Effector memory CD4-positive, alpha-beta T cell (primary cell): Measurements from ENCODE around the gene ERMN.
"Not testable (repeated sequence)": the region's sequence is repeated elsewhere in the genome, so short reads cannot be mapped to it uniquely, and the experiment has no call there.

Source experiments
- DNase-seq, 3 donors: peaks; one replicate each; pipeline ENCODE4 v3.0.0-alpha.2; 2020
- H3K27ac ChIP-seq: 2 replicates; pipeline ENCODE4 v1.7.0; 2013; ENCODE audit warnings: mild to moderate bottlenecking, low read length, moderate library complexity; ENCODE audit not compliant: insufficient read depth, poor library complexity, severe bottlenecking
- H3K27me3 ChIP-seq: replicated peaks from 2 replicates; pipeline ENCODE4 v1.7.0; 2013; ENCODE audit warnings: mild to moderate bottlenecking, low read length; ENCODE audit not compliant: insufficient read depth, control insufficient read depth, poor library complexity, severe bottlenecking
- H3K36me3 ChIP-seq: 2 replicates; pipeline ENCODE4 v1.7.0; 2013; ENCODE audit warnings: mild to moderate bottlenecking, low read length, moderate library complexity; ENCODE audit not compliant: control insufficient read depth, insufficient read depth
- H3K4me1 ChIP-seq: 2 replicates; pipeline ENCODE4 v1.7.0; 2013; ENCODE audit warnings: low read length, mild to moderate bottlenecking; ENCODE audit not compliant: control insufficient read depth, insufficient read depth, poor library complexity, severe bottlenecking
- H3K4me3 ChIP-seq: 2 replicates; pipeline ENCODE4 v1.7.0; 2013; ENCODE audit warnings: low read length, low read depth, mild to moderate bottlenecking; ENCODE audit not compliant: insufficient read depth, poor library complexity, severe bottlenecking
- H3K9me3 ChIP-seq: 2 replicates; pipeline ENCODE4 v1.7.0; 2013; ENCODE audit warnings: mild to moderate bottlenecking, low read length, moderate library complexity; ENCODE audit not compliant: control insufficient read depth
- total RNA-seq, 3 donors: gene quantifications; one replicate each; lab custom pipeline; 2026; lab: John Stamatoyannopoulos, UW

The ERMN gene
- 6.6 to 14.2 (median 9.7) reads per million in 3 donors for total RNA-seq

- Histone ChIP-seq H3K4me3 (no peak within 1 kb of the TSS), H3K4me1 (peaks cover 3% of the 10 kb centered on the region), H3K27ac (no peak within 1 kb of the TSS), H3K36me3 (no peaks in the 10 kb centered on the region), H3K27me3 (no peaks in the 10 kb centered on the region), H3K9me3 (no peaks in the 10 kb centered on the region)
- no peak for DNase-seq
Observed at GRCh38 chr2:157325786-157326185, at the start of gene ERMN. TSS of gene ERMN (minus strand) at chr2:157325824. CDS start at chr2:157325642, 182 bp downstream.

GRCh38 chr2:157375384-157375783, 49.8 kb upstream of the ERMN start:
- Histone ChIP-seq H3K27ac (no peak overlapping the region), H3K4me1 (peaks cover 3% of the 10 kb centered on the region), H3K9me3 (peaks cover 14% of the 10 kb centered on the region), H3K27me3 (no peaks in the 10 kb centered on the region), H3K36me3 (peaks cover 6% of the 10 kb centered on the region), H3K4me3 (no peak overlapping the region)
- DNase-seq = no peak

GRCh38 chr2:157368508-157368907, 42.9 kb upstream of the ERMN start:
- H3K27ac ChIP-seq, H3K4me1 ChIP-seq, DNase-seq, H3K9me3 ChIP-seq, H3K36me3 ChIP-seq, H3K27me3 ChIP-seq, H3K4me3 ChIP-seq: not testable (repeated sequence)

GRCh38 chr2:157367704-157368103, 42.1 kb upstream of the ERMN start:
- H3K4me3 ChIP-seq = no peak overlapping the region
- no peaks in the 10 kb centered on the region for H3K9me3 ChIP-seq
- peaks cover 5% of the 10 kb centered on the region for H3K36me3 ChIP-seq
- no peaks in the 10 kb centered on the region for H3K4me1 ChIP-seq
- no peak overlapping the region for H3K27ac ChIP-seq
- H3K27me3 ChIP-seq = no peaks in the 10 kb centered on the region
- DNase-seq = no peak

- Histone ChIP-seq H3K4me3 (no peak overlapping the region), H3K4me1 (no peaks in the 10 kb centered on the region), H3K27me3 (no peaks in the 10 kb centered on the region), H3K9me3 (peaks cover 6% of the 10 kb centered on the region), H3K36me3 (peaks cover 5% of the 10 kb centered on the region), H3K27ac (no peak overlapping the region)
- no peak for DNase-seq
Observed at GRCh38 chr2:157364257-157364974, 38.8 kb upstream of the ERMN start.

- Histone ChIP-seq H3K4me1 (no peaks in the 10 kb centered on the region), H3K27me3 (no peaks in the 10 kb centered on the region), H3K4me3 (no peak overlapping the region), H3K9me3 (peaks cover 6% of the 10 kb centered on the region), H3K36me3 (peaks cover 5% of the 10 kb centered on the region), H3K27ac (no peak overlapping the region)
- no peak for DNase-seq
Observed at GRCh38 chr2:157363612-157364101, 38.0 kb upstream of the ERMN start.

- Histone ChIP-seq H3K36me3 (peaks cover 5% of the 10 kb centered on the region), H3K4me1 (no peaks in the 10 kb centered on the region), H3K27ac (no peak overlapping the region), H3K9me3 (peaks cover 6% of the 10 kb centered on the region), H3K4me3 (no peak overlapping the region), H3K27me3 (no peaks in the 10 kb centered on the region)
- DNase-seq = no peak
Observed at GRCh38 chr2:157362627-157363026, 37.0 kb upstream of the ERMN start.

GRCh38 chr2:157361526-157361925, 35.9 kb upstream of the ERMN start:
- no peak for DNase-seq
- H3K4me1 ChIP-seq = no peaks in the 10 kb centered on the region
- H3K9me3 ChIP-seq = peaks cover 6% of the 10 kb centered on the region
- no peak overlapping the region for H3K4me3 ChIP-seq
- H3K36me3 ChIP-seq = peaks cover 2% of the 10 kb centered on the region
- H3K27me3 ChIP-seq = no peaks in the 10 kb centered on the region
- H3K27ac ChIP-seq = no peak overlapping the region

GRCh38 chr2:157359628-157360027, 34.0 kb upstream of the ERMN start:
- H3K4me1 ChIP-seq = no peaks in the 10 kb centered on the region
- H3K27ac ChIP-seq = no peak overlapping the region
- DNase-seq = no peak
- no peak overlapping the region for H3K4me3 ChIP-seq
- H3K9me3 ChIP-seq = peaks cover 6% of the 10 kb centered on the region
- H3K36me3 ChIP-seq = no peaks in the 10 kb centered on the region
- H3K27me3 ChIP-seq = no peaks in the 10 kb centered on the region

- no peaks in the 10 kb centered on the region for H3K4me1 ChIP-seq
- H3K4me3 ChIP-seq = no peak overlapping the region
- no peaks in the 10 kb centered on the region for H3K27me3 ChIP-seq
- DNase-seq = no peak
- H3K36me3 ChIP-seq = no peaks in the 10 kb centered on the region
- no peak overlapping the region for H3K27ac ChIP-seq
- H3K9me3 ChIP-seq = no peaks in the 10 kb centered on the region
Observed at GRCh38 chr2:157355618-157356017, 30.0 kb upstream of the ERMN start.
